HG03135 (cell line): ENCODE data around the gene CEP350.
A peak's percentile ranks its signal among the peaks of the same experiment; 100 is the strongest.
"Not testable (repeated sequence)": the region's sequence is repeated elsewhere in the genome, so short reads cannot be mapped to it uniquely, and the experiment has no call there.

Experiments
- ATAC-seq: cut with Tn5 transposase; IDR thresholded peaks from one replicate; pipeline ENCODE4 v1.9.1; 2021; ENCODE audit warnings: mild to moderate bottlenecking, moderate library complexity; ENCODE audit not compliant: unreplicated experiment

Gene CEP350

DNA sequence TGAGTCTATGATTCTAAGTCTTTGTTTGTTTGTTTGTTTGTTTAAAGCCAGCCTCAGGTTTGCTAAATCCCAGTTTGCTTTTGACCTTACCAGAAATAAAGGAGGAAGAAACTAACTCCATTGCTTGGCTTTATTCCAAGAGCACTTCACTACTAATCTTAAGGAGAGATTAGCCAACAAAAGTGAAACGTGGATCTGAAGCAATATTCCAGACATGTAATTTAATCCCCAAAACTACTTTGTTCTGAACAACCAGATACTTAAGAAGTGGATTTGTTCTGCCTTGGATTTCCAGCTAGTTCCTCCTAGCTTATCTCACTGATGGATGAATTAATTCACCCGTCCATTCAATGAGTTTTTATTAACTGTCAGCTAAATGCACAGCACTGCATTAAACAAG, 15.9 kb upstream of the CEP350 start:
- no peak for ATAC-seq

- no peak for ATAC-seq
Measured at GRCh38 chr1:179939941-179940340, 14.7 kb upstream of the CEP350 start.

- ATAC-seq: no peak
Measured at GRCh38 chr1:179941454-179941853, 13.2 kb upstream of the CEP350 start.

DNA sequence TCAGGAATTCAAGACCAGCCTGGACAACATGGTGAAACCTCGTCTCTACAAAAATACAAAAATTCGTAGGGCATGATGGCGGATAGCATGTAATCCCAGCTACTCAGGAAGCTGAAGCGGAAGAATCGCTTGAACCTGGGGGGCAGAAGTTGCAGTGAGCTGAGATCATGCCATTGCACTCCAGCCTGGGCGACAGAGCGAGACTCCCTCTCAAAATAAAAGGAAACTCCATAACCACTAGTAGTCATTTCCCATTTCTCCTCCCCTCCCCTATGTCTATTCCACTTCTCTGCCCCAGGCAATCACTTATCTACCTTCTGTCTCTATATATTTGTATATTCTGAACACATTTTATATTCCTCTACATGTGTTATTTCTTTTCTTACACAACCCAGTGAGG, 4.0 kb upstream of the CEP350 start:
- no peak for ATAC-seq

DNA sequence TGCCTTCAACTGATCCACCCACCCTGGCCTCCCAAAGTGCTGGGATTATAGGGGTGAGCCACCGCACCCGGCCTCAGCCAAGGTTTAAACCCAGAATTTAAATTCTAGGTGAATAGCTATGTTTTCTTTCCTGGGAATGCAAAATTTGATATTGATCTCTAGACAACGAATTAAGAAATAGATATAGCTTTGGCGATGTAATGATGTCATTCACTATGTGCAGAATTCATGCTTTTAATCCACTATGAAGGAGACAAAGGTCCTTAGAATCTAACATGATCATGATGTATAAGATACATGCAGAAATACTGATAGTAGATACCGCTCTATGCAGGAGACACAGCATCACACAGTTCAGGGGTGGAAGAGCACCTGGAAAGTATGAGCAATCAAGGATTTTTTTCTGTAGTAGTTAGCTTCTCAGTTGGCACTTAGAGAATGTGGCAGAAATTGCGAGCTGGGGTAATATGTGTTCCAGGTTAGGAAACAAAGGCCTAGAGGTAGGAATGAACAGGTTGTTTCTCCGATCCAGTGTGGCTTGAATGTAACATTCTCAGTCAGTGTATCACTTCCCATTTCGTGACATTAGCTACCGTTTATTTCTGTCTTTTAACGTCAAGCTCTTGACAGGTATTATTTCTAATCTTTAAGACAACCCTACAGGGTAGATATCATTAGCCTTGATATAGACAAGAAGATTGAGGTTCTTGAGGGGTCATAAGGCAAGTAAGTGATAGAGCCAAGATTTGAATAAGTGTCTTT, 3.0 kb upstream of the CEP350 start:
- ATAC-seq: no peak

DNA sequence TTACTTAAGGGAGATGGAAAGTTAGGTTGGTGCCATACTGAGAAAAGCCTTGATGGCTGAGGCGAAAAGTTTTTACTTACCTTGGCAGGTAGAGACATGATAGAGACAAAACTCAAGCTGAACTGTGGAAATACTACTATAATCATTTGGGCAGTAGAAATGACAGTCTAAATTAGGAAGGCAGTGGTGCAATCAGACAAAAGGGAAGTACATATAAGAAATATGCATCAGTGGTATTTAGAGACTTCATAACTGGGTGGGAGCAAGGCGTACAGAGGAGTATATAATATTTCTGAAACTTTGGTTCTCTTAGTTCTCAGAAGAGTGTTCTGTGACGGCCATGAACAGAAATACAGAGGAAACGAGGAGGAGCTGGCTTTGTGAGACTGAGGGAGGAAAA, 2.4 kb upstream of the CEP350 start:
- ATAC-seq: no peak

DNA sequence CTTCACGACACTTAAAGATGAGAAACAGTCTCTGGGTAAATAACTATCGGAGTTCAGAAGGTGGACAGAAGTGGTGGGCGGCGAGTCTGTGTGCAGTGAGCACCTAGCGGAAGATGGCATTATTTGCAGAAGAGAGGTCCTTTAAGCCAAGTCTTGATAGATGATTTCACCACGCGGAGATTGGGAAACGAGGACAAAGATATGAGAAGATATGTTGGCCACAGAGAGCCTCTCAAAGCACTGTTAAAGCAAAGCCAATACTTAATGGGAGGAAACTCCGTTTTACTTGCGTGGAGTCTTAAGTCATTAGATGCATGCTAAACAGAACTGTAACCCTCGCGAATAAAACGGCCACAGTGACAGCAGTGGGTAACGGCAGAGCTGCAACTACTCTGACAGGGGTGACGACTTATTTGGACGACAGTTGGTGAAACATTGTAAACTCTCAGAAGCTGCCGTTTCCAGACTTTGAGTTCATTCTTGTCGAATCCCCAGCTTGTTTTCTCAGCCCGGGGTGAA, 577 bp upstream of the CEP350 start:
- peak; percentile 20 for ATAC-seq

DNA sequence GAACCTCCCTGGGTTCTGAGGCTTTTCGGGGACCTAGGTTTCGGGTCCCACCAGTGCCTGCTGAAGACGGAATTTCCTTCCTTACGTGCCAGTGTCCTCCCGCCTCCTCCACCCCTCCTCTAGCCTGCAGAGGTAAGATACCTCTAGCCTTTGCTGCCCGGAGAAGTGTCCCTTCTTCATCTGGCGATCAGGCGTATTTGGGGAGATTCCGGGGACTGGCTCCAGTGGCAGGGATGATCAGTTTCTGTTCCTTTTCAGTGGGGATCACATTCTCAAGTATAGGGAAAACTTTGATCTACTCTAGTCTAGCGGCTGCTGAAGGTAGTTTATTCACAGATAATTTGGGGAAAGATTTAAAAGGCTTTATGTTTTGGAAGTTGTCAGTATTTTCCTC, 674 bp downstream of the CEP350 start:
- ATAC-seq: peak; percentile 0

- ATAC-seq: no peak
Measured at GRCh38 chr1:179955731-179956130, 1.1 kb downstream of the CEP350 start.

DNA sequence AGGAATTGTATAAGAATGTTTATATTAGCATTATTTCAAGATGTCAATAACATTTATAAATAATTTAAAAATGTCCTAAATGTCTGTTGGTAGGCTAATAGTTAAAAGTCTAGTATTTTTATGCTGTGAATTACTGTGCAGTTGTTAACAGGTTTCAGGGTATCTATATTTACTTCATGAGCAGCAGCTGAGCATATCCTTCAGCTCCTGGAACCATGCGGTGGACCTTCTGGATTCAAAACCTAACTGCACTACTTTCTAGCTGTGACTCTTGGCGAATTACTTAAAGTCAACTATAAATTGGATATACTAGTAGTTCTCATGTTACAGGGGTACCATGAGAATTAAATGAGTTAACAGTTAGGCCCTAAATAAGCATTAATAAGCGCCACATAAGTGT, 3.7 kb downstream of the CEP350 start:
- no peak for ATAC-seq

DNA sequence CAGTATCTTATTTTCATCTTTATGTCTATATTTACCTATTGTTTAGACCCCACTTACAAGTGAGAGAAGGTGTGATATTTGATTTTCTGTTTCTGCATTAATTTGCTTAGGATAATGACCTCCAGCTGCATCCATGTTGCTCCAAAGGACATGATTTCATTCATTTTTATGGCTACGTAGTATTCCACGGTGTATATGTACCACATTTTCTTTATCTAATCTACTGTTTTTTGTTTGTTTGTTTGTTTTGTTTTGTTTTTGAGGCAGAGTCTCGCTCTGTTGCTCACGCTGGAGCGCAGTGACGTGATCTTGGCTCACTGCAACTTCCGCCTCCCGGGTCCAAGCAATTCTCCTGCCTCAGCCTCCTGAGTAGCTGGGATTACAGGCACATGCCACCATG, 7.6 kb downstream of the CEP350 start:
- not testable (repeated sequence) for ATAC-seq

GRCh38 chr1:179966551-179966950, 11.9 kb downstream of the CEP350 start:
- no peak for ATAC-seq

- no peak for ATAC-seq
Measured at GRCh38 chr1:179968284-179968993, 13.8 kb downstream of the CEP350 start.

DNA sequence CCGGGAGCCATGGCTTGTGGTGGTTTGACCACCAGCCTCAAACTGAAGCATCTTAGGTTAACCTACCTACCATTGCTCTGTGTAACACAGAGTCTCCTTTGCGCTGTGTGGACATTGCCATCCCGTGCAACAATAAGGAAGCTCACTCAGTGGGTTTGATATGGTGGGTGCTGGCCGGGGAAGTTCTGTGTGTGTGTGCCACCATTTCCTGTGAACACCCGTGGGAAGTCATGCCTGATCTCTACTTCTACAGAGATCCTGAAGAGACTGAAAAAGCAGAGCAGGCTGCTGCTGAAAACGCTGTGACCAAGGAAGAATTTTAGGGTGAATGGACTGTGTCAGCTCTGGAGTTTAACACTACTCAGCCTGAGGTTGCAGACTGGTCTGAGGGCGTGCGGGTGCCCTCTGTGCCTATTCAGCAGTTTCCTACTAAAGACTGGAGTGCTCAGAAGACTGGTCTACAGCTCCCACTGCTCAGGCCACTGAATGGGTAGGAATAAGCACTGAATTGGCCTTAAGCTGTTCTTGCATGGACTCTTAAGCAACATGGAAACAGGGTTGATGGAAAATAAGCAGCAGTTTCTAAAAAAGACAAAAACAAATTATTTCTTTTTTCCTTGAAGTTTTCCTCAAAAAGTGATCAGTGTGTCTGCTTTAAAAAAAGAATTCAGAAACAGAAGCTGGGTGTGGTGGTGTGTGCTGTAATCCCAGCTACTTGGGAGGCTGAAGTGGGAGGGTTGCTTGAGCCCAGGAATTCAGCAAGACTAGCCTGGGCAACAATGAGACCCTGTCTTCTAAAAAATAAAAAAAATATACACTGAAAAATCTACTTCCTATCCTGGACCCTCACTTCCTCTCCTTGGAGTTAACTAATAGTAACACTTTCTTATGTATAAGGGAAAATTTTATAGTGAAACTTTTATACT, 14.6 kb downstream of the CEP350 start:
- no peak for ATAC-seq

GRCh38 chr1:179969962-179970361, 15.4 kb downstream of the CEP350 start:
- ATAC-seq: no peak

GRCh38 chr1:179971563-179972496, 17.2 kb downstream of the CEP350 start:
- ATAC-seq: no peak

GRCh38 chr1:179973198-179974110, 18.8 kb downstream of the CEP350 start:
- ATAC-seq: no peak

DNA sequence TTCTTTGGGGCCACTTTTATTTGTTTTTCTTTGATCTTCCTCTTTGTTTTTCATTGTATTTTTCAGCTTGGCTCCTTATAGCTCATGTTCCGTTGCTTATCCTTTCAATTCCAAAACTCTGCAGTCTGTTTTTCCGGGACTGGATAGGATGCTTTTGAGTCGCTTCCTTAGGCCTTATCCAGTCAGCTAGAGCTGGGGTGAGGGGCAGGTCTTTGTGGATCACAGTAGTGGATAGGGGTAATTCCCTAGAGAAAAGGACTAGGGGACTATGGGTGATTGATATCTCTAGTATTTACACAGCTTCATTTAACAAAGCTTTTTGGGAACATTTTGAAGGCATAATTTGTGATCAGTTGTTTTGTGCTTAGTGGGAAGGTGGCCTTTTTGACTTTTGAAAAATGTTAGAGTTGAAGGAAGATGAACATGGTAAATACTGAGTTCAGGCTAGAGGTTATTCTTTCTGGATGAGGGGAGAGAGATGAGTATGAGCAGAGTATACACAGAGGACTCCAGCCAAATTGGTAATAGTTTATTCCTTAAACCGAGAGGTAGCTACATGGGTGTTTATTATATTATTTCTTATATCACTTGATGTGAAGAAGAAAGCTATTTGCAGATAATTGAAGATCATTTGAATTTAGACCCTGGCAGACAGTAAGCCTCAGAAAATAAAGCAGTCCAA, 22.5 kb downstream of the CEP350 start:
- no peak for ATAC-seq
